Left lung (tissue), 10 donors: ENCODE data around the gene AKNA. TPM values are rescaled to one million over a fixed set of nuclear protein-coding genes. Genes with fewer than 3 reads are reported as not detected.

Experiments used
- ATAC-seq: fragments of 200-7000 bp; cut with Tn5 transposase; one replicate; pipeline ENCODE4 v1.9.1; 2020; ENCODE audit warnings: moderate library complexity
- DNase-seq, 4 donors: peaks; one replicate each; pipeline ENCODE4 v3.0.0-alpha.2; 2013 to 2020
- H3K27ac ChIP-seq, 2 donors: fragments of 200-600 bp; sonication (generic) in 1 of 2; one replicate each; pipeline versions ENCODE4 v1.5.0 to v1.8.0; 2020 to 2021
- H3K27me3 ChIP-seq, 2 donors: fragments of 200-600 bp; sonication (generic) in 1 of 2; one replicate each; pipeline versions ENCODE4 v1.5.0 to v1.8.0; 2020 to 2021
- H3K36me3 ChIP-seq, 2 donors: fragments of 200-600 bp; sonication (generic) in 1 of 2; one replicate each; pipeline versions ENCODE4 v1.5.0 to v1.8.0; 2020 to 2021
- H3K4me1 ChIP-seq, 2 donors: fragments of 200-600 bp; one replicate each; pipeline ENCODE4 v1.8.0; 2021
- H3K4me3 ChIP-seq, 2 donors: fragments of 200-600 bp; sonication (generic) in 1 of 2; one replicate each; pipeline versions ENCODE4 v1.5.0 to v1.8.0; 2020 to 2021; ENCODE audit warnings: mild to moderate bottlenecking in 1 of 2
- H3K9me3 ChIP-seq, 2 donors: fragments of 200-600 bp; sonication (generic) in 1 of 2; one replicate each; pipeline versions ENCODE4 v1.5.0 to v1.8.0; 2020 to 2021
- intact Hi-C, 2 donors: fragments of 100-400 bp; cut with DNase I; formaldehyde crosslinking; loops; one replicate each; pipeline versions ENCODE4 v1.11.2 to v1.14.2; 2022
- polyA plus RNA-seq, 6 donors: library from polyadenylated mRNA; unstranded; fragments of 120-200 nt; gene quantifications; one replicate each; pipeline ENCODE4 v1.2.1, GENCODE V29; 2013; ENCODE audit not compliant: insufficient read length in 6 of 6
- total RNA-seq, 2 donors: library from RNA; stranded (reverse); fragmentation: NEBNext Ultra II Directional; extraction: Animal tissue kit (Norgen Biotek cat#: 25700); gene quantifications; one replicate each; pipeline ENCODE4 v1.2.1, GENCODE V29; 2021
- TF ChIP-seq, protein P1 (sequence below), 2 donors: fragments of 200-600 bp; sonication (generic) in 1 of 2; IDR thresholded peaks; one replicate each; pipeline versions ENCODE4 v1.5.0 to v1.8.0; 2021; ENCODE audit warnings: antibody characterized with exemption in 2 of 2
- donor health status: DM: no; HTN: yes; CAD: no.
- donor health status: DM: no; HTN: no; CAD: no.

Gene AKNA
- total and polyA plus RNA-seq, 8 donors = 25.1 to 55.3 (median 36.7) TPM

DNA sequence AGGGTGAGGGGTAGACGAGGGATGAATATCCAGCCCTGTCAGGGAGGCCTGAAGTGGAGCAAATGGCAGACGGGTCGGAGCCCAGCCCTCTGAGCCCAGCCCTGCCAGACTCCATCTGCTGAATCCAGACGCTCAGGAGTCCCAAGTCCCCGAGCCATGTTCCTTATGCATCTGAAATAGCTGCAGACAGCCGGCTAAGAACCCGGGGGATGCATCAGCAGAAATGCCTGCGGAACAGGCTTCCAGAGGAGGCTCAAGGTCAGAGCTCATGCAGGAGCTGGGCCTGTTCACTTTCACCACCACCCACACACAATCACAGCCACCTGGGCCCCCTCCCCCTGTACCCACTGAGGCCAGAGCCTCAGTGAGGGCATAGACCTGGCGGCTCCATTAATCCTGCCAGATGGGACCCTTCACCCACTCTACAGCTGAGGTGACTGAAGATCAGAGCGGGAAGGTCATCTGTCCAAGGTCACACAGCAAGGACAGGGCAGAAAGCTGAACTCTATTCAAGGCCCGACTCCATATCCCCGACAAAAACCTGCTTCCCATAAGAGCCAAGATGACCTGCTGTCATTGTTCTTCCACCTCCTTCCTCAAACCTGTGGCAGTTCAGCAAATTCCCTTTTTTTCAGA, 24.4 kb upstream of the AKNA start:
- H3K4me1 ChIP-seq = no peaks in the 10 kb centered on the region
- no peak overlapping the region for H3K4me3 ChIP-seq
- intact Hi-C loops = no loop called here
- no peaks in the 10 kb centered on the region for H3K9me3 ChIP-seq
- DNase-seq (no peak), ATAC-seq (no peak)
- no peaks in the 10 kb centered on the region for H3K36me3 ChIP-seq
- TF ChIP-seq, protein P1, sequence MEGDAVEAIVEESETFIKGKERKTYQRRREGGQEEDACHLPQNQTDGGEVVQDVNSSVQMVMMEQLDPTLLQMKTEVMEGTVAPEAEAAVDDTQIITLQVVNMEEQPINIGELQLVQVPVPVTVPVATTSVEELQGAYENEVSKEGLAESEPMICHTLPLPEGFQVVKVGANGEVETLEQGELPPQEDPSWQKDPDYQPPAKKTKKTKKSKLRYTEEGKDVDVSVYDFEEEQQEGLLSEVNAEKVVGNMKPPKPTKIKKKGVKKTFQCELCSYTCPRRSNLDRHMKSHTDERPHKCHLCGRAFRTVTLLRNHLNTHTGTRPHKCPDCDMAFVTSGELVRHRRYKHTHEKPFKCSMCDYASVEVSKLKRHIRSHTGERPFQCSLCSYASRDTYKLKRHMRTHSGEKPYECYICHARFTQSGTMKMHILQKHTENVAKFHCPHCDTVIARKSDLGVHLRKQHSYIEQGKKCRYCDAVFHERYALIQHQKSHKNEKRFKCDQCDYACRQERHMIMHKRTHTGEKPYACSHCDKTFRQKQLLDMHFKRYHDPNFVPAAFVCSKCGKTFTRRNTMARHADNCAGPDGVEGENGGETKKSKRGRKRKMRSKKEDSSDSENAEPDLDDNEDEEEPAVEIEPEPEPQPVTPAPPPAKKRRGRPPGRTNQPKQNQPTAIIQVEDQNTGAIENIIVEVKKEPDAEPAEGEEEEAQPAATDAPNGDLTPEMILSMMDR (IDR thresholded peaks at IDR 0.05) = no peak
- no peaks in the 10 kb centered on the region for H3K27me3 ChIP-seq
- no peak overlapping the region for H3K27ac ChIP-seq

DNA sequence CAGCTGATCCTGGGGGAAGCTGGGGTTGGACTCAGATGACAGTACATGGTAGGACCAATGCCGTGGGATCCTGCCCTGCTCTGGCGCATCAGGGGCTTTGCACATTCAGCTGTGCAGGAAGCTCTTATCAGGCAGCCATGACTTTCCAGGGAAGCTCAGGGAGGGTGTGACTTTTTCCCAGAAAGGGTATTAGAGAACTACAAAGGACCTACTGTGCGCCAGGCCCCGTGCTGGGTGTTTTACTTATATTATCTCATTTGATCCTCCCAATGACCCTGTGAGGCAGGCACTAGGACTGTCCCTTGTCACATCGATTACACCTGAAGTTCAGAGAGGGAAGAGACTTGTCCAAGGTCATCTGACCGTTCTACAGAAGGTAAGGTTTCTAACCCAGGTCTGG, 23.7 kb upstream of the AKNA start:
- no peaks in the 10 kb centered on the region for H3K4me1 ChIP-seq
- ATAC-seq = no peak
- TF ChIP-seq, protein P1 (IDR thresholded peaks at IDR 0.05) = no peak

DNA sequence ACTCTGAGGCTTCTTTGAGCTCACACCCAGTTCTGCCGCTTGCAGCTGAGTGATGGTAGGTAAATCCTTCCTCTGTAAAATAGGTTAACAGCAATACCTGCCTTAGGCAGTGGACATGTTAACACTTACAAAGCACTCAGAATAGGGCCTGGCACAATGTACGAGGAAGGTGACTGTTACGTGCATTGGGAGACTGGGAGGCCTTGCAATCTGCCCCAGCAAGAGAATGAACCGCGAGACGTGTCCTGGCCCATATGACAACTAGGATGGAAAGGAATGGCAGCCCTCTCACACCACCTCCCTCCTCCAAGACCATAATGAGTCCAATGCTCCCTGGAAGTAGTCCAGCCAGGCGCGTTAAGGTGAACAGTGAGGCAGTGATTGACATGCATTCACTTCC, 23.1 kb upstream of the AKNA start:
- Histone ChIP-seq H3K9me3 (no peaks in the 10 kb centered on the region), H3K4me3 (no peak overlapping the region), H3K36me3 (no peaks in the 10 kb centered on the region), H3K27me3 (no peaks in the 10 kb centered on the region), H3K4me1 (no peaks in the 10 kb centered on the region), H3K27ac (no peak overlapping the region)
- ATAC-seq (no peak), DNase-seq (no peak)
- intact Hi-C loops = no loop called here
- TF ChIP-seq, protein P1 (IDR thresholded peaks at IDR 0.05) = no peak

More for the DNA sequence above, 23.7 kb upstream of the AKNA start:
- H3K9me3 ChIP-seq = no peaks in the 10 kb centered on the region
- intact Hi-C loops = no loop called here
- H3K4me3 ChIP-seq = no peak overlapping the region
- H3K27ac ChIP-seq = no peak overlapping the region
- DNase-seq = no peak
- no peaks in the 10 kb centered on the region for H3K36me3 ChIP-seq
- H3K27me3 ChIP-seq = no peaks in the 10 kb centered on the region

DNA sequence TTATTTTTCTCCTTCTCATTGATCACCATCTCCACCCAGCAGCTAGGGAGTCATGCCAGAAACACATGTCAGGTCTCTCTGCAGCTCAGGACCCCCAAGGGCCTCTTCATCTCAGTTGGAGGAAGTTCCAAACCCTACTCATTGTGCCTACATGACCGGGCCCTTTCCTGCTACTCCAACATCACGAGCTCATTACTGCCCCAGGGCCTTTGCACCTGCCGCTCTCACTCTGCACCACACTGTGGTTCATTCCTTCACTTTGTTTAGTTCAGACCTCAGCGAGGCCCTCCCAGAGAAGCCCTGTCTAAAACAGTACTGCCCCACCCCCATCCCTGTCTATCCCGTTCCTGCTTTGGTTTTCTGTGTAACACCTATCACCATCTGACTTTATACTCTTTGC, 22.1 kb upstream of the AKNA start:
- Histone ChIP-seq H3K36me3 (no peaks in the 10 kb centered on the region), H3K27me3 (no peaks in the 10 kb centered on the region), H3K9me3 (no peaks in the 10 kb centered on the region), H3K4me1 (no peaks in the 10 kb centered on the region), H3K4me3 (no peak overlapping the region), H3K27ac (no peak overlapping the region)
- ATAC-seq = no peak
- TF ChIP-seq, protein P1 (IDR thresholded peaks at IDR 0.05) = no peak
- no peak for DNase-seq
- intact Hi-C loops = loop anchor here in 1 of 2 donors (10.0 kb wide), 1 partner anchor 245 kb away; the partner anchor contains the start of gene TEX53

DNA sequence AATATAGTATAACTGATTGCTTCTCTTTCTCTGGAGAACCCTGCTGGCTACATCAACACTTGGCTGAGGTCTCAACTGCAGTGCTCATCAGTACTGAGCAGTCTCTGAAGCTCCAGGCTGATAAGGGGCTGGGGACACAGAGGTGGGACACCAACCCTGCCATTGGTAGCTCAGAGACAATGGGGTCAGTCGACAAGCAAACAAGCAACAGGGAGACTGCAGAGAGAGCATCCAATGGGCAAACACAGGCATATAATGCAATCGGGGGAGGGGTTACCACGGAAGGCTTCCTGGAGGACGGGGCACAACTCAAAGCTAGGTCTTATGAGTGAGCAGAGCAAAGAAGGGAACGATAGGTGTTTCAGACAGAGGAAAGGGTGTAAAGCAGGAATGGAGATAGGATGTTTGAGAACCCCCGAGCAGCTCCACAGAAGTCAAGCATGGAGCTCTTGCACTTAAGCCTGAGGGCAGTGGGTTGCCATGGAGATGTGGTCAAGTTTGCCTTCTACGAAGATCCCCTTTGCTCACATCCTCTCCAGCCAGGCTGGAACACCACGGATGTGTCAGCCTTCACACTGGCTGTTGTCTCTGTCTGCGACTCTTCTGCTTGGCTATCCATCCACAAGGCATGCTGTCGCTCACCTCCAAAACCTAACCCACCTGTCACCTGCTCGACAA, 21.5 kb upstream of the AKNA start:
- intact Hi-C loops = loop anchor here in 1 of 2 donors (10.0 kb wide), 1 partner anchor 246 kb away; the partner anchor contains the start of gene TEX53

More for the DNA sequence above, 21.5 kb upstream of the AKNA start:
- Histone ChIP-seq H3K36me3 (no peaks in the 10 kb centered on the region), H3K27me3 (no peaks in the 10 kb centered on the region), H3K9me3 (no peaks in the 10 kb centered on the region), H3K27ac (no peak overlapping the region), H3K4me3 (no peak overlapping the region), H3K4me1 (no peaks in the 10 kb centered on the region)
- DNase-seq (no peak), ATAC-seq (no peak)
- TF ChIP-seq, protein P1 (IDR thresholded peaks at IDR 0.05) = no peak
